ENCODE results near the gene RNF212. TPM values are rescaled to one million over a fixed set of nuclear protein-coding genes. Genes with fewer than 3 reads are reported as not detected.

The RNF212 gene
- total and polyA plus RNA-seq, 2 of the 13 experiments (the other 11 are each of a cell fraction or from before 2014, with no cell fraction given): not detected

DNA sequence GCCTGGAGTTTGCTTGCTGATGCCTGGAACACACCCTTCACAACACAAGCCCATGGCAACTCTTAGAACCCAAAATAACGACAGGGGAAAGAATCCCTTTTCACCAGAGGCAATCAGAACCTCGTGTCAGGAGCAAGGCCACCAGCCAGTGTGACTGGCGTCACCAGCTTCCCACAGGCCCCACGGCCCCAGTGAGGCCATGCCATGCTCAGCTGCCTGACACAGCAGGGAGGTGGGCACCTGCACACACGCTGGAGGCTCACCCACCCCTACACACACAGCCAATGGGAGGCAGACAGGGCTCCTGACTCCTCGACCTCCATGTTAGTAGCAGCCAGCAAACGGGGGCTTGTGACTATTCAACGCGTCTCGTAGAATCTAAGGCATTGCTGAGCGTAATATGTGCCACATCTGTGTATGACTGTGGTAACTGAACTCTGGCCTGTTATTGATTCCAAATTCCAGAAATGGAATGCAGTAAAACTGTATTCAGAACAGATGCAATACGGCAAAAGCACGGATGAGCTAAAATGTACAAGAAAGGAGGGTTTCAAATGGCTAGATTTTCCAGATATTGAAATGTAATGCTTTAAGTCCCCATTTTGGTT is 28.5 kb downstream of the RNF212 start:
- peaks cover 13% of the 10 kb centered on the region; the same call in 1 of the 2 replicates for H3K9me3 ChIP-seq (ENCODE audit: low read length)
- no TSS peak for BruUV-seq (replicated peaks)
- H4K20me1 ChIP-seq (ENCODE audit: insufficient read depth, low read length): no peaks in the 10 kb centered on the region
- peaks cover 5 to 52% of the 10 kb centered on the region in 2 experiments for H3K27me3 ChIP-seq (ENCODE audit: control insufficient read depth in 1 of 2, insufficient read depth in 2 of 2, low read length in 2 of 2)
- DNase-seq (ENCODE audit: low spot score) (no peak), FAIRE-seq (no peak), ATAC-seq (peak; percentile 52)
- H3K4me1 ChIP-seq (ENCODE audit: insufficient read depth, low read length): peaks cover 14% of the 10 kb centered on the region; the same call in 1 of the 2 replicates
- in situ Hi-C loops (cut with HindIII; ENCODE audit: extremely low pct_ligation_motif_present, low pct_unique_long_range_greater_than_20kb): no loop called here
- TF ChIP-seq TEAD3 (CRISPR knock-in tag; optimal IDR thresholded peaks at IDR 0.05; ENCODE audit: borderline replicate concordance): peak; percentile 35
- no peak for TF ChIP-seq MTA1 (CRISPR knock-in tag; IDR thresholded peaks at IDR 0.05; ENCODE audit: borderline replicate concordance)
- TF ChIP-seq, protein P1, sequence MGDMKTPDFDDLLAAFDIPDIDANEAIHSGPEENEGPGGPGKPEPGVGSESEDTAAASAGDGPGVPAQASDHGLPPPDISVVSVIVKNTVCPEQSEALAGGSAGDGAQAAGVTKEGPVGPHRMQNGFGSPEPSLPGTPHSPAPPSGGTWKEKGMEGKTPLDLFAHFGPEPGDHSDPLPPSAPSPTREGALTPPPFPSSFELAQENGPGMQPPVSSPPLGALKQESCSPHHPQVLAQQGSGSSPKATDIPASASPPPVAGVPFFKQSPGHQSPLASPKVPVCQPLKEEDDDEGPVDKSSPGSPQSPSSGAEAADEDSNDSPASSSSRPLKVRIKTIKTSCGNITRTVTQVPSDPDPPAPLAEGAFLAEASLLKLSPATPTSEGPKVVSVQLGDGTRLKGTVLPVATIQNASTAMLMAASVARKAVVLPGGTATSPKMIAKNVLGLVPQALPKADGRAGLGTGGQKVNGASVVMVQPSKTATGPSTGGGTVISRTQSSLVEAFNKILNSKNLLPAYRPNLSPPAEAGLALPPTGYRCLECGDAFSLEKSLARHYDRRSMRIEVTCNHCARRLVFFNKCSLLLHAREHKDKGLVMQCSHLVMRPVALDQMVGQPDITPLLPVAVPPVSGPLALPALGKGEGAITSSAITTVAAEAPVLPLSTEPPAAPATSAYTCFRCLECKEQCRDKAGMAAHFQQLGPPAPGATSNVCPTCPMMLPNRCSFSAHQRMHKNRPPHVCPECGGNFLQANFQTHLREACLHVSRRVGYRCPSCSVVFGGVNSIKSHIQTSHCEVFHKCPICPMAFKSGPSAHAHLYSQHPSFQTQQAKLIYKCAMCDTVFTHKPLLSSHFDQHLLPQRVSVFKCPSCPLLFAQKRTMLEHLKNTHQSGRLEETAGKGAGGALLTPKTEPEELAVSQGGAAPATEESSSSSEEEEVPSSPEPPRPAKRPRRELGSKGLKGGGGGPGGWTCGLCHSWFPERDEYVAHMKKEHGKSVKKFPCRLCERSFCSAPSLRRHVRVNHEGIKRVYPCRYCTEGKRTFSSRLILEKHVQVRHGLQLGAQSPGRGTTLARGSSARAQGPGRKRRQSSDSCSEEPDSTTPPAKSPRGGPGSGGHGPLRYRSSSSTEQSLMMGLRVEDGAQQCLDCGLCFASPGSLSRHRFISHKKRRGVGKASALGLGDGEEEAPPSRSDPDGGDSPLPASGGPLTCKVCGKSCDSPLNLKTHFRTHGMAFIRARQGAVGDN (CRISPR knock-in tag; IDR thresholded peaks at IDR 0.05): 0 out of 2 replicates have a peak, but pooled peaks have one; percentile 11
- no peaks in the 10 kb centered on the region for H3K36me3 ChIP-seq (replicated peaks in 1 of 2; ENCODE audit: control insufficient read depth in 1 of 2, insufficient read depth in 2 of 2, low read length in 2 of 2)
- H2AFZ ChIP-seq (ENCODE audit: low read length): no peak overlapping the region
- H3K9ac ChIP-seq (ENCODE audit: insufficient read depth, low read depth, low read length): no peak overlapping the region
- no peaks in the 10 kb centered on the region for H3K79me2 ChIP-seq (ENCODE audit: insufficient read depth, low read length)
- POLR2A ChIA-PET: no interaction called here
- no peak overlapping the region for H3K4me2 ChIP-seq (ENCODE audit: low read depth, low read length)
- no peak overlapping the region for H3K4me3 ChIP-seq (replicated peaks in 1 of 3; ENCODE audit: insufficient read depth in 1 of 3, low read depth in 2 of 3, low read length in 3 of 3)
- no peak overlapping the region for H3K27ac ChIP-seq (ENCODE audit: extremely low read length, insufficient read depth, low read length)
- 22% methylated on average over 9 of the region's 13 CpGs for WGBS (ENCODE audit: low lambda C conversion rate)
- intact Hi-C loops (cut with micrococcal nuclease; ENCODE audit: unreplicated experiment): no loop called here
- CTCF ChIA-PET (ENCODE audit: low intra/inter-chr PET ratio, low total read pairs): no interaction called here

Data from HepG2 (cell line).